ENCODE data around the gene MGLL.

The MGLL gene

DNA sequence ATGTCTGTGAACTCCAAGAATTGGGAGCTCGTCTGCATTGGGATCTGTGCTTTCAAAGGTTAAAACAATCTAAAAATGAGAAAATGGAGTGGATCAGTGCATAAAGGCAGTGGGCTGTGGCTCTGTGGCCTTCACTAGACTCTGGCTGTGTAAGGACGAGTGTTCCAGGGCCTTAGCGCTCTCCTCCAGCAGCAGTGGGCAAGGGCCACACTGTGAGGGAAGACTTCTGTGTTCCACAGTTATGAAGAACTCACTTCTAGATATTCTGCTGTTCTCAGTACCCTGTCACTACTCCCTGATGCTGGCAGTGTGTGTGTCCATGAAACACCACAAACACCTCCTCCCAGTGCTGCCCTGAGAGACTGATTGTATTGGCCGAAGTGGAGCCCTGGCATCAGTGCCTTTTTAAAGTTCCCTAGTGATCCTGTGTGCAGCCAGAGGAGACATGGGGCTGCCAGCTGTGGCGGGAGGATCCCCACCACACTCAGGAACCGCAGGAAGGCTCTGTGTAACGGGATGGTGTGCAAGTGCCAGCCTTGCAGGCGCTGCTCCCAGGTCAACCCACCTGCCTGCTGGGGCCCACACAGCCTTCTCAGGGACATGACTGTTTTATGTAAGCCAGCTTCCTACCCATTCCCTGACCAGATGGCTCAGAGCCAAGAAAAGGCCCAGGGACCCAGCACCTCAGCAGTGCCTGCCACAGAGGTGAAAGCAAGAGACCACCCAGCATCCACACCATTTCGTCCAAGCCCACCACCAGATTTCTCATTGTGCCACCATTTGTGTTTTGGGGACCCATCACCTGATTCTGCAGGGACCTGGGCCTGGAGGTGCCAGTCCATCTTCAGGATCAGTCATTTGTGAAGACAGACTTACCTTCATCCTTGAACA is 109.2 kb downstream of the MGLL start:
- no peak overlapping the region for H3K4me3 ChIP-seq (IDR thresholded peaks at IDR 0.05; ENCODE audit: insufficient read depth, low read depth, low read length)
- H3K4me2 ChIP-seq, result no peak overlapping the region
- peaks cover 22% of the 10 kb centered on the region for H3K4me1 ChIP-seq (ENCODE audit: low read depth, poor library complexity, severe bottlenecking)
- no peaks in the 10 kb centered on the region for H3K79me2 ChIP-seq (ENCODE audit: insufficient read depth, low read depth)
- no peaks in the 10 kb centered on the region for H3K27me3 ChIP-seq (ENCODE audit: insufficient read depth, low read depth)
- TF ChIP-seq, protein P1, sequence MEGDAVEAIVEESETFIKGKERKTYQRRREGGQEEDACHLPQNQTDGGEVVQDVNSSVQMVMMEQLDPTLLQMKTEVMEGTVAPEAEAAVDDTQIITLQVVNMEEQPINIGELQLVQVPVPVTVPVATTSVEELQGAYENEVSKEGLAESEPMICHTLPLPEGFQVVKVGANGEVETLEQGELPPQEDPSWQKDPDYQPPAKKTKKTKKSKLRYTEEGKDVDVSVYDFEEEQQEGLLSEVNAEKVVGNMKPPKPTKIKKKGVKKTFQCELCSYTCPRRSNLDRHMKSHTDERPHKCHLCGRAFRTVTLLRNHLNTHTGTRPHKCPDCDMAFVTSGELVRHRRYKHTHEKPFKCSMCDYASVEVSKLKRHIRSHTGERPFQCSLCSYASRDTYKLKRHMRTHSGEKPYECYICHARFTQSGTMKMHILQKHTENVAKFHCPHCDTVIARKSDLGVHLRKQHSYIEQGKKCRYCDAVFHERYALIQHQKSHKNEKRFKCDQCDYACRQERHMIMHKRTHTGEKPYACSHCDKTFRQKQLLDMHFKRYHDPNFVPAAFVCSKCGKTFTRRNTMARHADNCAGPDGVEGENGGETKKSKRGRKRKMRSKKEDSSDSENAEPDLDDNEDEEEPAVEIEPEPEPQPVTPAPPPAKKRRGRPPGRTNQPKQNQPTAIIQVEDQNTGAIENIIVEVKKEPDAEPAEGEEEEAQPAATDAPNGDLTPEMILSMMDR (conservative IDR thresholded peaks at IDR 0.05; ENCODE audit: low read depth, low read length), result no peak
- H2AFZ ChIP-seq (ENCODE audit: low read depth), result no peak overlapping the region
- no peak overlapping the region for H3K27ac ChIP-seq
- no peaks in the 10 kb centered on the region for H4K20me1 ChIP-seq (ENCODE audit: insufficient read depth)
- H3K9ac ChIP-seq, result no peak overlapping the region
- no peaks in the 10 kb centered on the region for H3K36me3 ChIP-seq (ENCODE audit: insufficient read depth)

DNA sequence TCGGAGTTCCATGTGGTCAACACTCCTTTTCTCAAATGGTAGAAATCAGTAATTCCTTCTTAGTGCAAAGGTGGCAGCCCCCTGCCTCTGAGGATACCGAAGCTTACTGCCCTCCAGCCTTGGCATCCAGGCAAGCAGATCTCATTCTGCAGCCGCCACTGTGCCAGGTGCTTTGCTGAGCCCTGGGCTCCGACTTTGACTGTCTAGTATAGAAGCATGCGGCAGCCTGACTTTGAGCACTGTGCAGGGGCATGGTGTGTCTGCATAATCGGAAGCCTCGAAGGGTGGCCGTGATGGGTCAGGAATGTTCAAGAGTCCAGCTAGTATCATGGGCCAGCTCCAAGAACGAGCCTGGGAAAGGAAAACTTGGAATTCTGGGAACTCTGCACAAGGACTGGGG is 109.9 kb downstream of the MGLL start:
- Histone ChIP-seq H4K20me1 (ENCODE audit: insufficient read depth) (no peaks in the 10 kb centered on the region), H3K27ac (no peak overlapping the region), H3K9ac (no peak overlapping the region), H3K4me1 (ENCODE audit: low read depth, poor library complexity, severe bottlenecking) (peaks cover 15% of the 10 kb centered on the region), H3K36me3 (ENCODE audit: insufficient read depth) (no peaks in the 10 kb centered on the region), H3K79me2 (ENCODE audit: insufficient read depth, low read depth) (no peaks in the 10 kb centered on the region), H3K4me2 (no peak overlapping the region), H2AFZ (ENCODE audit: low read depth) (no peak overlapping the region), H3K4me3 (IDR thresholded peaks at IDR 0.05; ENCODE audit: insufficient read depth, low read depth, low read length) (no peak overlapping the region), H3K27me3 (ENCODE audit: insufficient read depth, low read depth) (no peaks in the 10 kb centered on the region)
- TF ChIP-seq, protein P1 (conservative IDR thresholded peaks at IDR 0.05; ENCODE audit: low read depth, low read length), result no peak

DNA sequence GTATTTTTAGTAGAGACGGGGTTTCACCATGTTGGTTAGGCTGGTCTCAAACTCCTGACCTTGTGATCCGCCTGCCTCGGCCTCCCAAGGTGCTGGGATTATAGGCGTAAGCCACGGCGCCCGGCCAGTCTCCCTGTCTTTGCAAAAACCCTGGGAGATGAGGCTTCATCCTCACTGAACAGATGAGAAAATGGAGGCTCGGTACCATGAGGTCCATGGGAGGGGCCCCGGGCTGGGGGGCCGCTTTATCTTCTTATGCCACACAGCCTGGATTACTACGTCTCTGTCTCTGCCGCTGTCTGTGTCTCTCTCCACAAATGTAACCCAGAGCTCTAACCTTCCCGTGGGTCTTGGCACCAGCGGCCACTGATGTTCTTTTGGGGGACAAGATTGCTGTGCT is 110.4 kb downstream of the MGLL start:
- Histone ChIP-seq H3K79me2 (ENCODE audit: insufficient read depth, low read depth) (no peaks in the 10 kb centered on the region), H3K36me3 (ENCODE audit: insufficient read depth) (no peaks in the 10 kb centered on the region), H3K4me3 (IDR thresholded peaks at IDR 0.05; ENCODE audit: insufficient read depth, low read depth, low read length) (no peak overlapping the region), H2AFZ (ENCODE audit: low read depth) (no peak overlapping the region), H3K27ac (no peak overlapping the region), H3K27me3 (ENCODE audit: insufficient read depth, low read depth) (no peaks in the 10 kb centered on the region), H3K4me2 (no peak overlapping the region), H3K4me1 (ENCODE audit: low read depth, poor library complexity, severe bottlenecking) (peaks cover 10% of the 10 kb centered on the region), H3K9ac (no peak overlapping the region), H4K20me1 (ENCODE audit: insufficient read depth) (no peaks in the 10 kb centered on the region)
- TF ChIP-seq, protein P1 (conservative IDR thresholded peaks at IDR 0.05; ENCODE audit: low read depth, low read length), result no peak

DNA sequence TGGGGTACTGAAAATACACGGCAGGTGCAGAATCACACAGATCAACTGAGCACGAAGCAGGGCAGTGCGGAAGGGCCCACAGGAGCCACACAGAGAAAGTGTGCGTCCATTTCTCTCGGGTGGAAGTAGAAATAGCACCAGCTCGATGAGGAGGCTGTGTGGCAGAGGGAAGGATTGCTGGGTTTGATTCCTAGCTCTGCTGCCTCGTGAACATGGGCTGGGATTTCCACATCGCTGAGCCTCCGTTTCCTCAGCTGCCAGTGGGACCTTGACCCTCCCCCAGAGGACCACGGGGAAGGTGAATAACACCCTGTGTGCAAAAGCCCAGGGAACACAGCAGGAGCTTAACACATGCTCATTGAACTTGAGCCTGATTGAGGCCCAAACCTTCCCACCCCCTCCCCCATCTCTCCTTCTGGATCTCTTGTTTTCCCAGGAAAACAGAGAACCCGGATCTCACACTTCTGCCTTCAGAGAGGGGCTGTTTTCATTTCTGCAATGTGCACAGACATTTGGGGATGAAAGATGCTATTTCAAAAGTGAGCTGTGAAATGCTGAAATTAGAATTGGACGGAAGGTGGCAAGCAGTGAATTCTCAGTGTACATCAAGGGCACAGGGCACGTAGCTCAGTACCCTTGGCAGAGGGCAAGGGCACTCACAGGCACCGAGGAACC is 111.2 kb downstream of the MGLL start:
- no peak overlapping the region for H3K4me3 ChIP-seq (IDR thresholded peaks at IDR 0.05; ENCODE audit: insufficient read depth, low read depth, low read length)
- H3K79me2 ChIP-seq (ENCODE audit: insufficient read depth, low read depth), result no peaks in the 10 kb centered on the region
- H3K4me2 ChIP-seq, result no peak overlapping the region
- no peaks in the 10 kb centered on the region for H4K20me1 ChIP-seq (ENCODE audit: insufficient read depth)
- H3K27ac ChIP-seq, result no peak overlapping the region
- no peak overlapping the region for H3K9ac ChIP-seq
- peaks cover 2% of the 10 kb centered on the region for H3K4me1 ChIP-seq (ENCODE audit: low read depth, poor library complexity, severe bottlenecking)
- no peaks in the 10 kb centered on the region for H3K36me3 ChIP-seq (ENCODE audit: insufficient read depth)
- no peaks in the 10 kb centered on the region for H3K27me3 ChIP-seq (ENCODE audit: insufficient read depth, low read depth)
- no peak overlapping the region for H2AFZ ChIP-seq (ENCODE audit: low read depth)
- TF ChIP-seq, protein P1 (conservative IDR thresholded peaks at IDR 0.05; ENCODE audit: low read depth, low read length), result no peak

Data from KMS-11 (cell line).